Measurements from ENCODE around the gene TRIM17.

Gene TRIM17

DNA sequence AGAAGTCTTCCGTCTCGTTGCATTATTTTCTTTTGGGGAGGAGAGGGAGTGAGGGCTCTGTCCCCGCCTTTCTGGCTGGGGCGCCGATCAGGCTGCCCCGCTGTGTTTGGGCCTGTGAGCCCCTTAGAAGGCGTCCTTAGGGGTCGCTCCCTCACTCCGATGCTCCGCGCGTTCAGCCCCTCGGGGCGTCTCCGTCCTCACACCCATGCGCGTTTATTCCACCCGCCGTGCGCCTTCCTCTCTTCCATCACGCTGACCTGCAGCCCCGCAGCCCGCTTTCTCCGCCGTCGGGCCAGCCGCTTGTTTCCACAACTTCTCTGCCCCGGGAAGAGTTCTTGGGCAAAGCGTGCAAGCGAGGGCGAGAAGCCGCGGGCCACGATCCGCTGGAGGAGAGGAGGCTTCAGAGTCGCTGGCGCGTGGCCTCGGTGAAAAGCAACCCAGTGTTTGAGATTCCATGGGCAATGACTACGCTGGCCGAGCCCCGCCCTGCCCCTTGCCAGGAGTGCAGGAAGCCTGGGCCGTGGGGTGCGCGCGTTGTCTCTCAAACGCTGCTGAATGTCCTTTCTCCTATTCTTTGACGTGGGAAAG lies 37.7 kb downstream of the TRIM17 start:
- DNase-seq (ENCODE audit: low read depth, low spot score), result no peak

DNA sequence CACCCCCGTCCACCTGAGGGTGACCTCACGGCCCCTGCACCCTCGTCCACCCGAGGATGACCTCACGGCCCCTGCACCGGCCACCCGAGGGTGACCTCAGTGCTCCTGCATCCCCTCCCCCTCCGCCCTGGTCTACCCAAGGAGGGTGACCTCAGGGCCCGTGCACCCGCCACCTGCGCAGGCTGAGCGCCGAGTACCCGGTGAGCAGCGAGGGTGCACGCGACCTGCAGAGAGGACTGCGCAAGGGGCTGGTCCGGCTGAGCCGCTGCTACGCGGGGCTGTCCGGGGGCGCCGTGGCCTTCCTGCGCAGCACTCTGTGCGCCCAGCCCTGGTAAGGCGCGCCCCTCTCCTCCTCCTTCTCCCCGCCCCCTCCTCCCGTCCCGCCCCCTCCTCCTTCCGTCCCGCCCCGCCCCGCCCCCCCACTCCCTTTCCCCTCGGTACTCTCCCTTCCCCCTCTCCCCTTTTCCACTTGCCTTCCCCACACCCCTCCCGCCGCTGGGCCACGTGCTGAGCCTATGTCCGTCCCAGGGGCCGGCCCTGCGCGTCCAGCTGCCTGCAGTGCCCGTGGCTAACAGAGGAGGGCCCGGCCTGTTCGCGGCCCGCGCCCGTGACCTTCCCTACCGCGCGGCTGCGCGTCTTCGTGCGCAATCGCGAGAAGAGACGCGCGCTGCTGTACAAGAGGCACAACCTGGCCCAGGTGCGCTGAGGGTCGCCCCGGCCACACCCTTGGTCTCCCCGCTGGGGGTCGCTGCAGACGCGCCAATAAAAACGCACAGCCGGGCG lies 38.4 kb downstream of the TRIM17 start:
- DNase-seq (ENCODE audit: low read depth, low spot score), result no peak

DNA sequence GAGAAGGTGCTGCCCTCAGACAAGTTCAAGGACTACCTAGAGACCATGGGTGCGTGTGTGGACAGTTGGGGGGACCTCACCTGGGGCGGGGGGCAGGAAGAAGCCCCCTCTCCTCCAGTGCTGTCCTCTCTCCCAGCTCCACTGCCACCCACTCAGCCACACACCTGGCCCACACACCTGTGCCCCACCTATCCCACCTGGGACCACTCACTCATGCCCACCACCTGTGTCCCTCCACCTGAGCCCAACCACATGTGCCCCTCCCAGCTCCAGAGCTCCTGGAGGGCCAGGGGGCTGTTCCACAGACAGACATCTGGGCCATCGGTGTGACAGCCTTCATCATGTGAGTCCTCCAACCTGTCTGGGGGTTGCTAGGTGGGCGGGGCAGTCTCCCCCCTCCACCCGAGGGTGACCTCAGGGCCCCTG lies 39.0 kb downstream of the TRIM17 start:
- DNase-seq (ENCODE audit: low read depth, low spot score), result no peak

DNA sequence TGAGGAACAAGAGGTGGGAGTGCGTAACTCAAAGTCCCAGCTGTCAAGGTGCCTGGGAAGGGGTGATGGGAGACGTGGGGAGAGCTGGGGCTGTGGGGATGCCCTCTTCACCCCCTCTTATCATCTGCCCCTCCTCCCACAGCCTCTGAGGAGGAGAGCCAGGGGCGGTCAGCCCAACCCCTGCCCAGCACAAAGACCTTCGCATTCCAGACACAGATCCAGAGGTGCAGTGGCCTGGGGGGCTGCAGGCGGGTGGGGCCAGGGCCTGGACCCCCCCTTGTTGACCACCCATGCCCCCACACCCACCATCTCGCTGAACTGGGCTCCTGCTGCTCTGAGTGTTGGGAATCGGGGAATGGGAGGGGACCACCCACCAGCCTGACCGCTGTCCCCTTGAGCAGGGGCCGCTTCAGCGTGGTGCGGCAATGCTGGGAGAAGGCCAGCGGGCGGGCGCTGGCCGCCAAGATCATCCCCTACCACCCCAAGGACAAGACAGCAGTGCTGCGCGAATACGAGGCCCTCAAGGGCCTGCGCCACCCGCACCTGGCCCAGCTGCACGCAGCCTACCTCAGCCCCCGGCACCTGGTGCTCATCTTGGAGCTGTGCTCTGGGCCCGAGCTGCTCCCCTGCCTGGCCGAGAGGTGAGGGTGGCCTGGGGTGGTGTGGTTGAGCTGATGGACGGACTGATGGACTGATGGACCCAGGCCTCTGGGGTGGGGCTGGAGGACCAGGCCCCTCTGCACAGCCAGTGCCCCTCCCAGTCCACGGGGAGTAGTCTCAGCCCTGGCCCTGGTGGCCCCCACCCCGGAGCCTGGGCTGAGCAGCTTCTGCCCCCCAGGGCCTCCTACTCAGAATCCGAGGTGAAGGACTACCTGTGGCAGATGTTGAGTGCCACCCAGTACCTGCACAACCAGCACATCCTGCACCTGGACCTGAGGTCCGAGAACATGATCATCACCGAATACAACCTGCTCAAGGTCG lies 39.7 kb downstream of the TRIM17 start:
- no peak for DNase-seq (ENCODE audit: low read depth, low spot score)

DNA sequence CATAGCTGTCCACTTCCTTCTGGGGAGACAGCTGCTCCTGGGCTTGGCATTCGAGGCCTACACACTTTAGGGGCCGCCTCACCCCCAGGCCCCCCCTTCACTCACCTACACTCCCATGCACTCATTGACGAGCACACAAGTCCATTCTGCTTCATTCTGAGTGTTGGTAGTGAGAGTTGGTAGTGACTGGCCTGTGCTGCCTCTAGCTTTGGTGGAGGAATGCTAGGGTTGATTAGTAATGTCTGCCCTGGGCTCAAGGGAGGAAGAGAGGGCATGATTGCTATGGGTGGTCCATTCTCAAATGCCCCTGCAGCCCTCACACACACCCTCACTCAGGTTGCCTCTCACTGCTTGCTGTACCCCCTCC lies 40.4 kb downstream of the TRIM17 start:
- no peak for DNase-seq (ENCODE audit: low read depth, low spot score)

DNA sequence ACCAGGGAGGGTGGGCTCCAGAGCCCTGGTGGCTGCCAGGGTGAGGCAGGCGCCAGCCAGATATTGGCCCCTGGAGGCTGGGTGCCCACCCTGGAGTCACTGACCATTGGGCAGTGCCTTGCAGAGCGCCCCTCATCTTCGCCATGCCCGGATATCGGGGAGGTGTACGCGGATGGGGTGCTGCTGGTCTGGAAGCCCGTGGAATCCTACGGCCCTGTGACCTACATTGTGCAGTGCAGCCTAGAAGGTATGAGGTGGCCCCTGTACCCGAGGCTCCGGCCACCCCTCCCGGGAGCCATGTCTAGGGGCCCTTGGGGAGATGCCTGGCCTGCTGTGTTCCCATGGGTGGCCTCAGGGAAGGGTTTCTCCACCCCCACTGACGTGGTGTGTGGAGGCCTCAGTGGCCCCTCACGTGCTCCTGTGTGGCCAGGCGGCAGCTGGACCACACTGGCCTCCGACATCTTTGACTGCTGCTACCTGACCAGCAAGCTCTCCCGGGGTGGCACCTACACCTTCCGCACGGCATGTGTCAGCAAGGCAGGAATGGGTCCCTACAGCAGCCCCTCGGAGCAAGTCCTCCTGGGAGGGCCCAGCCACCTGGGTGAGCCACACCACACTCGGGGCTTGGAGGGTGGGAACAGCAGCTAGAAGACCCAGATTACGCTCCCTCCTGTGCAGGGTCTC lies 40.9 kb downstream of the TRIM17 start:
- DNase-seq (ENCODE audit: low read depth, low spot score), result no peak

DNA sequence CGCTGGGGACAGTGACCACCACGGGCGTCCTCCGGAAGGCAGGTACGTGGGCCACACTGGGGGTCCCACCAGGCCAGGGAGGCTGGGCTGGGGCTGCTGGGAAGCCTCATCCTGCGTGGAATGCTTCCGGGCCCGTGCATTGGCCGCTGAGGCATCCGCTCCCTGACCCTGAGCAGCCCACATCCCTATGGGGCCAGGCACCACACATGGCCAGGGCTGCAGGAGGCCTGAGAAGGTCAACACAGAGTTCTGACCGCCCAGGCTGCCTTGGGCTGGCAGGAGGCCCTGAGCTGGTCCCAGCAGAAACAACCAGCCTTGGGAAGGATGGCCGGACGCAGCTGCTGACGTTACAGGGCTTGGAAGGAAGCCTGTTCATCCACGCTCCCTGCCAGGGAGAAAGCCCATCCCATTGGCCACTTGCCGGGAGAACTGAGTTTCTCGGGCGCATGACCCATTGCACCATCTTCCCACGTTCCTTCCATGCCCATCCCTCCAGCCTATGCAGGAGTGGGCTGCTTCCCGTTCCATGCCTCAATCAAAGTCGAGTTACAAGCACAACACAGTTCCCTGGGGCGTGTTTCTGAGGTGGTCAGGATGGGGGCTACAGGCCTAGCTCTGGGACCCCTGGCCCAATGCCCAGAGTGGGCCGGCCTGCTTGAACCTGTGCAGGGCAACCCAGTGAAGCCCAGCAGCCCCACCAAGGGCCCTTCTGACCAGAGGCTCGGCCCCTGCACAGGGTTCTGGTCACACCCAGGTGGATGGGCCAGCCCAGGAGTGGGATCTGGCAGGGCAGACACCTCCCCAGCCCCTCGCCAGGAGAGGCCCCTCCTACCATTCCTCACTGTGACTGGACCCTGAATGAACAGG lies 41.7 kb downstream of the TRIM17 start:
- peak; percentile 80 for DNase-seq (ENCODE audit: low read depth, low spot score)

DNA sequence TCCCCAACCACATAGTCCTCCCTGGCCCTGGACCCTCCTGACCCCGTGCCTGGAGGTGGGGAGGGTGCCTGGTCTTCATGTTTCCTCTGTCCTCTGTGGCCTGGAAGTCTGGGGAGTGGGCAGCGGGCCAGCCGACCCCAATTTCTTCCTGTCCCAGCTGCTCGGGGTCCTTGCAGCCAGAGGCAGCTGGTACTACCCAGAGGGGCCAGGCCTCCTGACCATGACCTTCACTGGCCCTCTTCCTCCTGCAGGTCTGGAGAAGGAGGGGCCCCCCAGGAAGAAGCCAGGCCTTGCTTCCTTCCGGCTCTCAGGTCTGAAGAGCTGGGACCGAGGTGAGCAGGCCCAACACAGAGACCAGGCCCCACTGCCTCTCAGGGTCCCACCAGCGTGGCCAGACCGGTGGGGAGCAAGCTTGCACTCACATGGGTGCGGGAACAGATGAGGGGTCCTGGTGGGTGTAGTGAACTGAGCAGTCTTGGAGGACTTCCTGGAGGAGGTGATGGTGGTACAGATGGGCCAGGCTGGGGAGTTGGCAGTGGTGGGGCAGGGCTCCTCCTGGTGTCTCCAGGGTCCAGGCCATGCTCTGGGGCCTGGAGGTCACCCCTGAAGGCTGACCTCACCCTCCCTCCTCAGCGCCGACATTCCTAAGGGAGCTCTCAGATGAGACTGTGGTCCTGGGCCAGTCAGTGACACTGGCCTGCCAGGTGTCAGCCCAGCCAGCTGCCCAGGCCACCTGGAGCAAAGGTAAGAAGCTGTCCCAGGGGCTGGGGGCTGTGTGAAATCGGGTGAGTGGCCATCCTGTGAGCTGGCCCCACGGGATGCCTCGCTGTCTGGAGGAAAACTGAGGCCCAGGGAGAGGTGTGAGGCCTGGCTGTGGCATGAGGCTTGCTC lies 42.7 kb downstream of the TRIM17 start:
- no peak for DNase-seq (ENCODE audit: low read depth, low spot score)

DNA sequence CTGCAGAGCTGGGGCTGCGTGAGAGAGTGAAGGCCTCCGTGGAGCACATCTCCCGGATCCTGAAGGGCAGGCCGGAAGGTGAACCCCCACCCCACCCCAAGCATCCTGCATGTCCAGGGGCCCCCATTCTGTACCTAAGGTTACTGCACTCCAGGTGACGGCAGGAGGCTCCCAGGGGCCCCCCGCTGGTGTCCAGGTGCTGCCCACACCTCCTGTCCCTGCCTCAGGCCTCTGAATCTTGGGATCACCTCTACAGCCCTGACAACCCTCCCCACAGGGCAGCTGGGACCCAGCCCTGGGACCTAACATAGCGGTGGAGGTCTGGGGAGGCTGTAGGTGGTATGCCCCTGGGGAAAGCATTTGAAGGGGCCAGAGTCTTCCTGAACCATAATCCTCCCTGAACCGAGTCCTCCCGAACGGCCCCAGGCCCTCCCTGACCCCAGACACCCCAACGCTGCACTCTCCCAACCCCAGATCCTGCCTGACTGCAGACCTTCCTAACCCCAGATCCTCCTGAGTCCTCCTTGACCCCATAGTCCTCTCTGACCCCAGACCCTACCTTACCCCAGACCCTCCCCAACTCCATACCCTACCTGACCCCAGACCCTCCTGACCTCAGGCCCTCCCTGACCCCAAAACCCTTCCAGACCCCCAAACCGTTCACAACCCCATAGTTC lies 43.5 kb downstream of the TRIM17 start:
- DNase-seq (ENCODE audit: low read depth, low spot score), result no peak

DNA sequence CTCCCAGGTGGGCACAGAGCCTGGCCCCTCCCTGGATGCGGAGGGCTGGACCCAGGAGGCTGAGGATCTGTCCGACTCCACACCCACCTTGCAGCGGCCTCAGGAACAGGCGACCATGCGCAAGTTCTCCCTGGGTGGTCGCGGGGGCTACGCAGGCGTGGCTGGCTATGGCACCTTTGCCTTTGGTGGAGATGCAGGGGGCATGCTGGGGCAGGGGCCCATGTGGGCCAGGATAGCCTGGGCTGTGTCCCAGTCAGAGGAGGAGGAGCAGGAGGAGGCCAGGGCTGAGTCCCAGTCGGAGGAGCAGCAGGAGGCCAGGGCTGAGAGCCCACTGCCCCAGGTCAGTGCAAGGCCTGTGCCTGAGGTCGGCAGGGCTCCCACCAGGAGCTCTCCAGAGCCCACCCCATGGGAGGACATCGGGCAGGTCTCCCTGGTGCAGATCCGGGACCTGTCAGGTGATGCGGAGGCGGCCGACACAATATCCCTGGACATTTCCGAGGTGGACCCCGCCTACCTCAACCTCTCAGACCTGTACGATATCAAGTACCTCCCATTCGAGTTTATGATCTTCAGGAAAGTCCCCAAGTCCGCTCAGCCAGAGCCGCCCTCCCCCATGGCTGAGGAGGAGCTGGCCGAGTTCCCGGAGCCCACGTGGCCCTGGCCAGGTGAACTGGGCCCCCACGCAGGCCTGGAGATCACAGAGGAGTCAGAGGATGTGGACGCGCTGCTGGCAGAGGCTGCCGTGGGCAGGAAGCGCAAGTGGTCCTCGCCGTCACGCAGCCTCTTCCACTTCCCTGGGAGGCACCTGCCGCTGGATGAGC lies 44.3 kb downstream of the TRIM17 start:
- DNase-seq (ENCODE audit: low read depth, low spot score), result no peak

DNA sequence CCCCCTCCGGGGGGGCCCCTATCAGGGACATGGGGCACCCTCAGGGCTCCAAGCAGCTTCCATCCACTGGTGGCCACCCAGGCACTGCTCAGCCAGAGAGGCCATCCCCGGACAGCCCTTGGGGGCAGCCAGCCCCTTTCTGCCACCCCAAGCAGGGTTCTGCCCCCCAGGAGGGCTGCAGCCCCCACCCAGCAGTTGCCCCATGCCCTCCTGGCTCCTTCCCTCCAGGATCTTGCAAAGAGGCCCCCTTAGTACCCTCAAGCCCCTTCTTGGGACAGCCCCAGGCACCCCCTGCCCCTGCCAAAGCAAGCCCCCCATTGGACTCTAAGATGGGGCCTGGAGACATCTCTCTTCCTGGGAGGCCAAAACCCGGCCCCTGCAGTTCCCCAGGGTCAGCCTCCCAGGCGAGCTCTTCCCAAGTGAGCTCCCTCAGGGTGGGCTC lies 44.9 kb downstream of the TRIM17 start:
- DNase-seq (ENCODE audit: low read depth, low spot score), result no peak

DNA sequence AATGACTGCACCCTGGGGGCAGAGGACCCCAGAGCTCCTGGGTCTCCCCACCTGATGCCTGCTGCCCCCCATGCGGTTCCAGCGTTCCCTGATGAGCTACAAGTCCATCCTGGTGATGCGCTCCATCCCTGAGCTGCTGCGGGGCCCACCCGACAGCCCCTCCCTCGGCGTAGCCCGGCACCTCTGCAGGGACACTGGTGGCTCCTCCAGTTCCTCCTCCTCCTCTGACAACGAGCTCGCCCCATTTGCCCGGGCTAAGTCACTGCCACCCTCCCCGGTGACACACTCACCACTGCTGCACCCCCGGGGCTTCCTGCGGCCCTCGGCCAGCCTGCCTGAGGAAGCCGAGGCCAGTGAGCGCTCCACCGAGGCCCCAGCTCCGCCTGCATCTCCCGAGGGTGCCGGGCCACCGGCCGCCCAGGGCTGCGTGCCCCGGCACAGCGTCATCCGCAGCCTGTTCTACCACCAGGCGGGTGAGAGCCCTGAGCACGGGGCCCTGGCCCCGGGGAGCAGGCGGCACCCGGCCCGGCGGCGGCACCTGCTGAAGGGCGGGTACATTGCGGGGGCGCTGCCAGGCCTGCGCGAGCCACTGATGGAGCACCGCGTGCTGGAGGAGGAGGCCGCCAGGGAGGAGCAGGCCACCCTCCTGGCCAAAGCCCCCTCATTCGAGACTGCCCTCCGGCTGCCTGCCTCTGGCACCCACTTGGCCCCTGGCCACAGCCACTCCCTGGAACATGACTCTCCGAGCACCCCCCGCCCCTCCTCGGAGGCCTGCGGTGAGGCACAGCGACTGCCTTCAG lies 45.5 kb downstream of the TRIM17 start:
- no peak for DNase-seq (ENCODE audit: low read depth, low spot score)

DNA sequence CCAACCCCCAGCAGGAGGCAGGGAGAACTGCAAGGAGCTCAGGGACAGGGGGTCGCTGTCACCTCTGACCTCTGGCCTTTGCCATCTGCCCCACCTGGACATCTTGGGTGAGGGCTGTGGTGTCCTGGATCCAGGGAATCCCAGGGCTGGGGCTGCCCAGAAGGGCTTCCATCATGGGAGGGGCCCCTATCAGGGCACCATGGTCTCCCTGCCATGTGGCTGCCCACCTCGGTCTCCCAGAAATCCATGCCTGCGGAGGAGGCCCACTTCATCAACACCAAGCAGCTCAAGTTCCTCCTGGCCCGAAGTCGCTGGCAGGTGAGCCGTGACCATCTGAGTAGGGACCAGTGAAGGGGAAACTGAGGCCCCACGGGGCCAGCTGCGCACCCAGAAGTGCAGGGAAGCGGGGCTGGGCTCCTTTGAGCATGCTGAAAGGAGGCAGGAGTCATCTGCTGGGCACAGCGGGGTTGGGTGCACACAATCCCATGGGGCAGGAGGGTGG lies 46.2 kb downstream of the TRIM17 start:
- no peak for DNase-seq (ENCODE audit: low read depth, low spot score)

DNA sequence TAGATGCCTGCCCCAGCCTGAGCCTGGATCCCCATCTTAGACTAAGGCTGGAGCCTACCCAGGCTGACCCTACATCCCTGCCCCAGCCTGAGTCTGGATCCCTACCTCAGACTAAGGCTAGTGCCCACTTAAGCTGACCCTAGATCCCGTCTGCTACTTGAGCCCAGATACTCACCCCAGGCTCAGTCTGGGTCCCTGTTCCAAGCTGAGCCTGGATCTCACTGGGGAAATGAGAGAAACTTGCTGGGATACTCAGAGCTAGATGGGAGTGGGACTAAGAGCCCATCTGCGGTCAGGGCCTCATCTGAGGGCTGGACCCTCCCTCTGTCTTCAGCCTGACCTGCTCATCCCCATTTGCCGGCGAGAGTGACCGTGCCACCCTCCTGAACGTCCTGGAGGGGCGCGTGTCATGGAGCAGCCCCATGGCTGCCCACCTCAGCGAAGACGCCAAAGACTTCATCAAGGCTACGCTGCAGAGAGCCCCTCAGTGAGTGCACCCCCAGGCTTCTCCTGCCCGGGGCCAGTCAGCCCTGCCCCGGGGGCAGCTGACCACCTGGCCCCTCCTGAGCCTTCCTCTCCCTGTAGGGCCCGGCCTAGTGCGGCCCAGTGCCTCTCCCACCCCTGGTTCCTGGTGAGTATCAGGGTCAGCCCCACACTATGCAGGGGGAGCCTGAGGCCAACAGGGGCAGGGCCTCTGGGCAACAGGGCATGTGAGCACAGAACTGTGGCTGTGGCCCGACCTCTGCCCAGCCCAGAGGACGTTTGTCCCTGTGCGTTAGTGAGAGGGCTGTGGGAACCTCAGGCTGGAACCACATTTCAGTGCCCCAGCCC lies 46.8 kb downstream of the TRIM17 start:
- DNase-seq (ENCODE audit: low read depth, low spot score), result no peak

DNA sequence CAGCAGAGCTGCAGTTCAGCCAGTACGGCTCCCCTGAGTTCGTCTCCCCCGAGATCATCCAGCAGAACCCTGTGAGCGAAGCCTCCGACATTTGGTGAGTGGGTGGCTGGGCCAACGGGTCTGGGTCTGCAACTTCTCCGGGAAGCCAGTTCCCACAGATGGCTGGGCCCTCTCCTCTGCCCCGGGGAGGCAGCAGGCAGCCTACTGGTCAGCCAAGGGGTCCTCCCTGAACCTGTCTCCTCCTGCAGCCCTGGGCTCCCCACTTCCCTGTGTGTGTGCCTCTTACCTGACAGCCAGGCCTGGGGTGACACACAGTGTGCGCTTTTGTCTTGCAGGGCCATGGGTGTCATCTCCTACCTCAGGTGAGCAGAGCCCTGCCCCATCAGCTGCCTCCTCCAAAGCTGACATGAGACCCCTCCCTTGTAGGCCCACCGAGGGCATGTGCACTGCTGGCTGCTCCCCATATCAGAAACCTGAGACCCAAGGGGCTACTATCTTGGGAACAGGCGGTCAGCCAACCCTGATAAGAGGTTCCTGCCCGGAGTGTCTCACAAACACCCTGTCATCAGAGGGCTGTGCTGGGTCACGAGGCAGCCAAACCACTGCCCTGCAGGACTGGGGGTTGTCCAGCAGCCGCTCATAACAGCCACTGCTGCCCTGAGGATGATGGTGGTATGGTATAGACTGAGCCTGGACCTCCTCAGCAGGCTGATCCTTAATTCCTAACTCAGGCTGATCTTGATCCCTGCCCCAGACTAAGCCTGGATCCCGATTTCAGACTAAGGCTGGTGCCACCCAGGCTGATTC lies 47.7 kb downstream of the TRIM17 start:
- no peak for DNase-seq (ENCODE audit: low read depth, low spot score)
